Body of pancreas (tissue), 4 donors: ENCODE measurements around the gene GALNT12. TPM values are rescaled to one million over a fixed set of nuclear protein-coding genes. Genes with fewer than 3 reads are reported as not detected.

ENCODE experiments used
- ATAC-seq: fragments of 150-250 bp; one replicate; pipeline ENCODE4 v1.9.1; 2016
- DNase-seq, 4 donors: peaks; one replicate each; pipeline ENCODE4 v3.0.0-alpha.2; 2019
- H3K27ac ChIP-seq, 4 donors: fragments of 200-600 bp; sonication (generic); 1 replicate in 3 of 4; 2 replicates in 1 of 4; pipeline versions ENCODE4 v1.5.1 to v1.6.1; 2016 to 2019; ENCODE audit warnings: mild to moderate bottlenecking in 1 of 4, mixed read lengths in 1 of 4, moderate library complexity in 1 of 4
- H3K27me3 ChIP-seq, 2 donors: fragments of 200-600 bp; sonication (generic); one replicate each; pipeline ENCODE4 v1.6.0; 2016; ENCODE audit warnings: mild to moderate bottlenecking in 1 of 2
- H3K36me3 ChIP-seq, 2 donors: fragments of 200-600 bp; sonication (generic); replicated peaks in 1 of 2; 2 replicates each; pipeline ENCODE4 v1.5.1; 2016; ENCODE audit warnings: low read depth in 2 of 2; ENCODE audit not compliant: insufficient read depth in 1 of 2
- H3K4me1 ChIP-seq: fragments of 200-600 bp; sonication (generic); one replicate; pipeline ENCODE4 v1.6.0; 2016
- H3K4me3 ChIP-seq, 2 donors: fragments of 200-600 bp; sonication (generic); 1 replicate in 1 of 2; 2 replicates in 1 of 2; pipeline ENCODE4 v1.5.1; 2016 to 2019
- H3K9me3 ChIP-seq, 3 donors: fragments of 200-600 bp; sonication (generic); 1 replicate in 2 of 3; 2 replicates in 1 of 3; pipeline ENCODE4 v1.5.1; 2016
- POLR2A ChIP-seq, 3 donors: fragments of 450-650 bp; IDR thresholded peaks; one replicate each; pipeline ENCODE4 v1.6.1; 2016; ENCODE audit warnings: antibody characterized with exemption in 3 of 3, mild to moderate bottlenecking in 2 of 3
- WGBS, 2 donors: methylation state at CpG; one replicate each; pipeline ENCODE4 v1.1.5; 2017; 5-methylcytosine and 5-hydroxymethylcytosine counted together
- intact Hi-C: fragments of 100-400 bp; cut with DNase I; formaldehyde crosslinking; loops from one replicate; pipeline ENCODE4 v1.15.1; 2023
- total RNA-seq, 2 donors: library from RNA; depleted of rRNA; stranded (reverse); fragments of >200 nt; gene quantifications; one replicate each; pipeline ENCODE4 v1.1.0, GENCODE V29; 2016
- TF ChIP-seq, protein P1 (sequence below), 7 experiments: fragments of 450-650 bp in 4 of 7; fragments of 200-600 bp in 3 of 7; sonication (generic) in 3 of 7; IDR thresholded peaks; one replicate each; pipeline ENCODE4 v1.5.1; 2016 to 2019; ENCODE audit warnings: antibody characterized with exemption in 7 of 7

The GALNT12 gene
- total RNA-seq, 2 donors from 2014 or later = 13.0 to 53.1 TPM

- Histone ChIP-seq H3K27ac (no peak overlapping the region), H3K4me3 (no peak overlapping the region), H3K9me3 (no peaks in the 10 kb centered on the region), H3K36me3 (no peaks in the 10 kb centered on the region), H3K4me1 (no peaks in the 10 kb centered on the region), H3K27me3 (no peaks in the 10 kb centered on the region)
- DNase-seq (no peak), ATAC-seq (no peak)
- WGBS, 2 donors = 88 to 89% methylated on average over 2 of the region's 2 CpGs
- TF ChIP-seq, protein P1, sequence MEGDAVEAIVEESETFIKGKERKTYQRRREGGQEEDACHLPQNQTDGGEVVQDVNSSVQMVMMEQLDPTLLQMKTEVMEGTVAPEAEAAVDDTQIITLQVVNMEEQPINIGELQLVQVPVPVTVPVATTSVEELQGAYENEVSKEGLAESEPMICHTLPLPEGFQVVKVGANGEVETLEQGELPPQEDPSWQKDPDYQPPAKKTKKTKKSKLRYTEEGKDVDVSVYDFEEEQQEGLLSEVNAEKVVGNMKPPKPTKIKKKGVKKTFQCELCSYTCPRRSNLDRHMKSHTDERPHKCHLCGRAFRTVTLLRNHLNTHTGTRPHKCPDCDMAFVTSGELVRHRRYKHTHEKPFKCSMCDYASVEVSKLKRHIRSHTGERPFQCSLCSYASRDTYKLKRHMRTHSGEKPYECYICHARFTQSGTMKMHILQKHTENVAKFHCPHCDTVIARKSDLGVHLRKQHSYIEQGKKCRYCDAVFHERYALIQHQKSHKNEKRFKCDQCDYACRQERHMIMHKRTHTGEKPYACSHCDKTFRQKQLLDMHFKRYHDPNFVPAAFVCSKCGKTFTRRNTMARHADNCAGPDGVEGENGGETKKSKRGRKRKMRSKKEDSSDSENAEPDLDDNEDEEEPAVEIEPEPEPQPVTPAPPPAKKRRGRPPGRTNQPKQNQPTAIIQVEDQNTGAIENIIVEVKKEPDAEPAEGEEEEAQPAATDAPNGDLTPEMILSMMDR (IDR thresholded peaks at IDR 0.05) = no peak
- TF ChIP-seq POLR2A (IDR thresholded peaks at IDR 0.05) = no peak
- intact Hi-C loops = loop anchor here (10.0 kb wide), 1 partner anchor 291 kb away; no protein-coding TSS in a partner anchor
Measured at GRCh38 chr9:98854266-98854665, 46.8 kb downstream of the GALNT12 start.

DNA sequence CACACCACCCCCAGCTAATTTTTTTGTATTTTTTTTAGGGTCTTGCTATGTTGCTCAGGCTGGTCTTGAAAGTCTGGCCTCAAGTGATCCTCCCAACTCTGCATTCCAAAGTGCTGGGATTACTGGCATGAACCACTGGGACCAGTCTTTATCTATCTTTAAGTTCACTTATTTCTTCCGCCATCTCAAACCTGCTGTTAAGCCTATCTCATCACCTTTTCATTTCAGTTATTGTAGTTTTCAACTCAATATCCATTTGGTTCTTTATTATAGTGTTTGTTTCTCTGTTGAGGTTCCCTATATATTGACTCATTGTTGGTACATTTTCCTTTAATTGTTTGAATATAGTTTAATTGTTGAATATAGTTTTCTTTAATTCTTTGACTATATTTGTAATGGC, 48.1 kb downstream of the GALNT12 start:
- ATAC-seq = no peak
- intact Hi-C loops = loop anchor here (10.0 kb wide), 1 partner anchor 289 kb away; no protein-coding TSS in a partner anchor
- WGBS, 2 donors = 93 to 100% methylated on average over 1 of the region's 1 CpG
- Histone ChIP-seq H3K36me3 (no peaks in the 10 kb centered on the region), H3K27ac (no peak overlapping the region), H3K4me1 (no peaks in the 10 kb centered on the region), H3K27me3 (no peaks in the 10 kb centered on the region), H3K9me3 (no peaks in the 10 kb centered on the region), H3K4me3 (no peak overlapping the region)
- no peak for TF ChIP-seq POLR2A (IDR thresholded peaks at IDR 0.05)
- TF ChIP-seq, protein P1 (IDR thresholded peaks at IDR 0.05) = no peak
- DNase-seq = no peak

DNA sequence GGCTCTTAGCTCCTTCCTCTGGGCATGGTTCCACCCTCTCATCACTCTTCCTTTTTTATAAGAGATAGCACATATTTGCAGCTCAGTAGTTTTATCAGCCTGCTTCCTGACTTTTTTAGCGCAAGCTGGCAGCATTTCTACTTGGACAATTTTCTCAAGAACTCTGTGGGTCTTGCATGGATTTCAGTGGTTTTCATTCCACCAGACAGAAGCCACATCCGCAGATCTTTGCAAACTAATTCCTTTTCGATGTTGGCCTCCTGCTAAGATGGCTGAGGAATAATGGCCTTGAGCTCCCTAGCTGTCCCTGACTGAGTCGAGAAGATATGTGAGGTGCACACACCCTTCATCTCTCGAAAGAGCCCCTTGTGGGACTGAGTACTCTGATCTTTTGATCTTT, 49.5 kb downstream of the GALNT12 start:
- Histone ChIP-seq H3K36me3 (no peaks in the 10 kb centered on the region), H3K27me3 (no peaks in the 10 kb centered on the region), H3K4me3 (no peak overlapping the region), H3K27ac (no peak overlapping the region), H3K9me3 (no peaks in the 10 kb centered on the region), H3K4me1 (peaks cover 4% of the 10 kb centered on the region)
- intact Hi-C loops = loop anchor here (10.0 kb wide), 1 partner anchor 288 kb away; no protein-coding TSS in a partner anchor
- no peak for DNase-seq
- TF ChIP-seq, protein P1 (IDR thresholded peaks at IDR 0.05) = no peak
- TF ChIP-seq POLR2A (IDR thresholded peaks at IDR 0.05) = no peak
- WGBS, 2 donors = 42 to 55% methylated on average over 5 of the region's 5 CpGs
- ATAC-seq = no peak

- Histone ChIP-seq H3K36me3 (no peaks in the 10 kb centered on the region), H3K27ac (no peak overlapping the region), H3K4me1 (peaks cover 18% of the 10 kb centered on the region), H3K27me3 (no peaks in the 10 kb centered on the region), H3K4me3 (no peak overlapping the region), H3K9me3 (no peaks in the 10 kb centered on the region)
- WGBS, 2 donors = 75 to 92% methylated on average over 5 of the region's 5 CpGs
- TF ChIP-seq POLR2A (IDR thresholded peaks at IDR 0.05) = no peak
- TF ChIP-seq, protein P1 (IDR thresholded peaks at IDR 0.05) = no peak
- ATAC-seq = no peak
- intact Hi-C loops = loop anchor here (5.0 to 10.0 kb wide), 2 partner anchors 137 to 285 kb away; no protein-coding TSS in a partner anchor
- DNase-seq = no peak
Measured at GRCh38 chr9:98859941-98860340, 52.5 kb downstream of the GALNT12 start.

DNA sequence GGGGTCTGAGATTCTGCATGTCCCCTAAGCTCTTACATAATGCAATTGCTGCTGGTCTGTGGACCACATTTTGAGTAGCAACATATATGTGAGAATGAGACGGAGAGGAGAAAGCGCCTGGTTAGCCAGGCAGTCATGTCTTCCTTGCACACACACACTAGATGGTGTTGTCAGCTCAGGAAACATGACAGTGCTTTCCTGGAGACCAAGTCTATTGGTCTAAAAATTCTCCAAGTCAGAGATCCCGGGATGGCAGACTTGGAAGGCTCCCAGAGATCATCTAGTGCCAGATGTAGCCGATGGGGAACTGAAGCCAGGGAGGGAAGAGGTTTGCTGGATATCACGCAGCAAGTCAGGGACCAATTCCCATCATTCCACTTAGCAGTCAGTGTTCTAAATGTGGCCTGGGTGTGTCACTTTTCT, 53.4 kb downstream of the GALNT12 start:
- ATAC-seq = peak; percentile 76
- Histone ChIP-seq H3K4me3 (no peak overlapping the region), H3K4me1 (peaks cover 19% of the 10 kb centered on the region), H3K27ac (no peak overlapping the region), H3K9me3 (no peaks in the 10 kb centered on the region), H3K36me3 (no peaks in the 10 kb centered on the region), H3K27me3 (no peaks in the 10 kb centered on the region)
- peak; percentile 61 to 74 (median 67) for DNase-seq
- WGBS, 2 donors = 23 to 30% methylated on average over 5 of the region's 5 CpGs
- TF ChIP-seq POLR2A (IDR thresholded peaks at IDR 0.05) = no peak
- TF ChIP-seq, protein P1 (IDR thresholded peaks at IDR 0.05) = peak in 6 of 7 experiments; percentile 25 to 77 (median 67)
- intact Hi-C loops = loop anchor here (5.0 kb wide), 1 partner anchor 136 kb away; no protein-coding TSS in a partner anchor
